GM12878 (cell line): ENCODE measurements around the gene REPIN1. TPM values are rescaled to one million over a fixed set of nuclear protein-coding genes. Genes with fewer than 3 reads are reported as not detected.

Experiments used
- BACH1 ChIP-seq: fragments of 450-650 bp; IDR thresholded peaks from 2 replicates; pipeline ENCODE4 v1.6.1; 2017; ENCODE audit warnings: mild to moderate bottlenecking, borderline replicate concordance
- CHD1 ChIP-seq: IDR thresholded peaks from 2 replicates; pipeline ENCODE4 v1.6.1; 2012; ENCODE audit warnings: low read depth, low read length, improper control_type of control experiment
- CHD4 ChIP-seq: fragments of 200-600 bp; sonication (generic); IDR thresholded peaks from 2 replicates; pipeline ENCODE4 v1.6.1; 2016; ENCODE audit warnings: mild to moderate bottlenecking
- ESRRA ChIP-seq: IDR thresholded peaks from 2 replicates; pipeline ENCODE4 v1.6.1; 2012; ENCODE audit warnings: mild to moderate bottlenecking, low read length, improper control_type of control experiment
- FOXM1 ChIP-seq: IDR thresholded peaks from 2 replicates; pipeline ENCODE4 v1.6.1; 2012; ENCODE audit warnings: low read depth, mild to moderate bottlenecking, inconsistent platforms, low read length, moderate library complexity
- HCFC1 ChIP-seq: fragments of 150-350 bp; IDR thresholded peaks from 2 replicates; pipeline ENCODE4 v1.6.1; 2014; ENCODE audit warnings: low read length
- IKZF1 ChIP-seq: fragments of 450-650 bp; conservative IDR thresholded peaks from 2 replicates; pipeline ENCODE4 v1.6.1; 2017; ENCODE audit warnings: antibody characterized with exemption, mild to moderate bottlenecking
- MEF2A ChIP-seq: IDR thresholded peaks from 2 replicates; pipeline ENCODE4 v1.6.1; 2011; ENCODE audit warnings: low read depth, mild to moderate bottlenecking, low read length, moderate library complexity; ENCODE audit not compliant: insufficient read depth
- MYB ChIP-seq: fragments of 150-350 bp; IDR thresholded peaks from 2 replicates; pipeline ENCODE4 v1.6.1; 2014; ENCODE audit warnings: mild to moderate bottlenecking, low read depth, low read length, borderline replicate concordance
- POLR2A ChIP-seq: IDR thresholded peaks from 2 replicates; pipeline ENCODE4 v1.6.1; 2011; ENCODE audit warnings: low read depth, mild to moderate bottlenecking, low read length
- POLR2AphosphoS5 ChIP-seq: IDR thresholded peaks from 2 replicates; pipeline ENCODE4 v1.6.1; 2011; ENCODE audit warnings: mild to moderate bottlenecking, low read length, inconsistent platforms
- RBBP5 ChIP-seq: fragments of 200-600 bp; sonication (generic); conservative IDR thresholded peaks from 2 replicates; pipeline ENCODE4 v1.6.1; 2016
- RCOR1 ChIP-seq: conservative IDR thresholded peaks from 2 replicates; pipeline ENCODE4 v1.6.1; 2012; ENCODE audit warnings: low read depth, low read length, improper control_type of control experiment
- RFX5 ChIP-seq: IDR thresholded peaks from 2 replicates; pipeline ENCODE4 v1.6.1; 2011; ENCODE audit warnings: low read depth, low read length, improper control_type of control experiment
- SIX5 ChIP-seq: IDR thresholded peaks from 2 replicates; pipeline ENCODE4 v1.6.1; 2011; ENCODE audit warnings: mild to moderate bottlenecking, low read depth, low read length, moderate library complexity; ENCODE audit not compliant: severe bottlenecking
- STAT1 ChIP-seq: fragments of 450-650 bp; conservative IDR thresholded peaks from 2 replicates; pipeline ENCODE4 v1.6.1; 2014; ENCODE audit warnings: antibody characterized with exemption, mild to moderate bottlenecking
- TAF1 ChIP-seq: IDR thresholded peaks from 2 replicates; pipeline ENCODE4 v1.6.1; 2011; ENCODE audit warnings: mild to moderate bottlenecking, low read depth, low read length, borderline replicate concordance
- WRNIP1 ChIP-seq: IDR thresholded peaks from 2 replicates; pipeline ENCODE4 v1.6.1; 2011; ENCODE audit warnings: low read depth, low read length, improper control_type of control experiment, borderline replicate concordance
- YY1 ChIP-seq: IDR thresholded peaks from 2 replicates; pipeline ENCODE4 v1.6.1; 2011; ENCODE audit warnings: low read depth, mild to moderate bottlenecking, low read length
- ZNF274 ChIP-seq: IDR thresholded peaks from one replicate; pipeline ENCODE4 v1.8.0; 2011; ENCODE audit not compliant: insufficient read length, insufficient read depth
- ZNF384 ChIP-seq: IDR thresholded peaks from 2 replicates; pipeline ENCODE4 v1.6.1; 2012; ENCODE audit warnings: low read depth, mild to moderate bottlenecking, low read length, improper control_type of control experiment, borderline replicate concordance
- polyA plus RNA-seq, 11 experiments: library from polyadenylated mRNA; depleted of rRNA in 4 of 11; unstranded in 6 of 11; stranded (reverse) in 5 of 11; fragments of >200 nt; fragmentation: Nextera tagmentation in 4 of 11; fragmentation: Illumina TruSeq in 1 of 11; extraction: Ambion mirVana in 4 of 11; extraction: Trizol in 1 of 11; gene quantifications; 1 replicate in 1 of 11; 2 replicates in 10 of 11; pipeline versions ENCODE4 v1.2.1 to v1.2.3, GENCODE V29; 2011 to 2016; ENCODE audit warnings: inconsistent platforms in 2 of 11, missing spikeins in 2 of 11, low read depth in 1 of 11
- total RNA-seq, 4 experiments: library from RNA; depleted of rRNA in 3 of 4; stranded (reverse); fragments of >200 nt in 3 of 4; fragmentation: Illumina TruSeq in 1 of 4; extraction: Trizol in 1 of 4; gene quantifications; 2 replicates each; pipeline versions ENCODE4 v1.2.1 to v1.2.3, GENCODE V29; 2013 to 2021
- TF ChIP-seq, protein P1 (sequence below): fragments of 450-650 bp; formaldehyde crosslinking; IDR thresholded peaks from 2 replicates; pipeline ENCODE4 v1.4.0; 2022; ENCODE audit warnings: mild to moderate bottlenecking, moderate library complexity
- TF ChIP-seq, protein P2 (sequence below): fragments of 450-650 bp; IDR thresholded peaks from 2 replicates; pipeline ENCODE4 v1.6.1; 2016; ENCODE audit warnings: mild to moderate bottlenecking
- TF ChIP-seq, protein P3 (sequence below): fragments of 450-650 bp; formaldehyde crosslinking; IDR thresholded peaks from 2 replicates; pipeline ENCODE4 v1.4.0; 2020; ENCODE audit warnings: mild to moderate bottlenecking, moderate library complexity

REPIN1 gene
- total and polyA plus RNA-seq, 10 of the 15 experiments (the other 5 are each of a cell fraction or from before 2014, with no cell fraction given): 5.1 to 172 (median 76.9) TPM

DNA sequence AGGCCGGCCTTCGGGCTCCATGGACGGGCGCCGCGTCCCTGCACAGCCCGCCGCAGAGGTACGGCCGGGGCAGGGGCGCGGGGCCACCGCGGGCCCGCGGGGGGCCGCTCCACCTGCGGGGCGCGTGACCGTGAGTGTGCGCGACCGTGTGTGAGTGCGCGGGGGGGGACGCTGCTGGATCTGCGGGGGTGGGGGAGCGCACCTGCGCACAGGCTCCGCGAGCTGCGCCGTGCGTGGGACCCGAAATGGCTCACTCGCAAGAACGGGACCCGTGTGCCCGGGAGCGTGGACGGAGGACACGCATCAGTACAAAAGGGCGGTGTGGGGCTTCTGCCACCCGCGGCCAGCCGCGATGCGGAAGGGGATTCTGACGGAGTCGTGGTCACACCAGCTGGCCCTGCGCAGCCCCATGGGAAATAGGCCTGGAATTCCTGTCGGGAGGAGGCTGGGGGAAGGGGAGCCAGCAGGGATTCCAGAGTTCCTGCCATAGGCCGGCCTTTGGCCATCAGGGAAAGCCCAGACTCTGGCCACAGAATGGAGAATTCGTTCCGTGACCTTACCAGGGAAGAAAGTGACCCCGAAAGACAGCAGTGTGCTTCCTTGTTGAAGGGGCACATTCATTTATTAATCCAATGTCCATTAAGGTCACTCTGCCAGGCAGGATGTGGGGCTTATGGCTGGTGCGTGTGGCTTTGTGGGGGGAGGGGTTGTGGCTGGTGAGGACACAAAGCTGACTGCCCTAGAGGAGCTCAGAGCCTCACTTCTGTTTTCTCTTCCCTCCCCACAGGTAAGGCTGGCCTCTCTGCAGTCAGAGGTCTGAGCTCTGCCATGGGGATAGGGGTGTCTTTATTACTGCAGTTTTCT is 494 bp downstream of the REPIN1 start (continued):
- no peak for TF ChIP-seq MEF2A
- TF ChIP-seq POLR2A: peak; percentile 73
- no peak for TF ChIP-seq MYB
- no peak for TF ChIP-seq RCOR1
- no peak for TF ChIP-seq STAT1
- TF ChIP-seq ESRRA: no peak
- TF ChIP-seq POLR2AphosphoS5: peak; percentile 86
- TF ChIP-seq TAF1: no peak; the same call in none of the 2 replicates
- TF ChIP-seq RBBP5: no peak
- TF ChIP-seq YY1: no peak
- TF ChIP-seq CHD1: peak; percentile 83; the same call in 1 of the 2 replicates
- TF ChIP-seq CHD4: no peak
- TF ChIP-seq HCFC1: 0 out of 2 replicates have a peak, but pooled peaks have one; percentile 4
- TF ChIP-seq FOXM1: no peak; the same call in 1 of the 2 replicates
- TF ChIP-seq, protein P1, sequence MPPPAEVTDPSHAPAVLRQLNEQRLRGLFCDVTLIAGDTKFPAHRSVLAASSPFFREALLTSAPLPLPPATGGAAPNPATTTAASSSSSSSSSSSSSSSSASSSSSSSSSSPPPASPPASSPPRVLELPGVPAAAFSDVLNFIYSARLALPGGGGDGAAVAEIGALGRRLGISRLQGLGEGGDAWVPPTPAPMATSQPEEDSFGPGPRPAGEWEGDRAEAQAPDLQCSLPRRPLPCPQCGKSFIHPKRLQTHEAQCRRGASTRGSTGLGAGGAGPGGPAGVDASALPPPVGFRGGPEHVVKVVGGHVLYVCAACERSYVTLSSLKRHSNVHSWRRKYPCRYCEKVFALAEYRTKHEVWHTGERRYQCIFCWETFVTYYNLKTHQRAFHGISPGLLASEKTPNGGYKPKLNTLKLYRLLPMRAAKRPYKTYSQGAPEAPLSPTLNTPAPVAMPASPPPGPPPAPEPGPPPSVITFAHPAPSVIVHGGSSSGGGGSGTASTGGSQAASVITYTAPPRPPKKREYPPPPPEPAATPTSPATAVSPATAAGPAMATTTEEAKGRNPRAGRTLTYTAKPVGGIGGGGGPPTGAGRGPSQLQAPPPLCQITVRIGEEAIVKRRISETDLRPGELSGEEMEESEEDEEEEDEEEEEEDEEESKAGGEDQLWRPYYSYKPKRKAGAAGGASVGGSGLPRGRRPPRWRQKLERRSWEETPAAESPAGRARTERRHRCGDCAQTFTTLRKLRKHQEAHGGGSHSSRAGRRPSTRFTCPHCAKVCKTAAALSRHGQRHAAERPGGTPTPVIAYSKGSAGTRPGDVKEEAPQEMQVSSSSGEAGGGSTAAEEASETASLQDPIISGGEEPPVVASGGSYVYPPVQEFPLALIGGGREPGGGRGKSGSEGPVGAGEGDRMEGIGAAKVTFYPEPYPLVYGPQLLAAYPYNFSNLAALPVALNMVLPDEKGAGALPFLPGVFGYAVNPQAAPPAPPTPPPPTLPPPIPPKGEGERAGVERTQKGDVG (CRISPR knock-in tag): no peak
- peak; percentile 33 for TF ChIP-seq IKZF1
- TF ChIP-seq, protein P2, sequence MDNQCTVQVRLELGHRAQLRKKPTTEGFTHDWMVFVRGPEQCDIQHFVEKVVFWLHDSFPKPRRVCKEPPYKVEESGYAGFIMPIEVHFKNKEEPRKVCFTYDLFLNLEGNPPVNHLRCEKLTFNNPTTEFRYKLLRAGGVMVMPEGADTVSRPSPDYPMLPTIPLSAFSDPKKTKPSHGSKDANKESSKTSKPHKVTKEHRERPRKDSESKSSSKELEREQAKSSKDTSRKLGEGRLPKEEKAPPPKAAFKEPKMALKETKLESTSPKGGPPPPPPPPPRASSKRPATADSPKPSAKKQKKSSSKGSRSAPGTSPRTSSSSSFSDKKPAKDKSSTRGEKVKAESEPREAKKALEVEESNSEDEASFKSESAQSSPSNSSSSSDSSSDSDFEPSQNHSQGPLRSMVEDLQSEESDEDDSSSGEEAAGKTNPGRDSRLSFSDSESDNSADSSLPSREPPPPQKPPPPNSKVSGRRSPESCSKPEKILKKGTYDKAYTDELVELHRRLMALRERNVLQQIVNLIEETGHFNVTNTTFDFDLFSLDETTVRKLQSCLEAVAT: peak; percentile 90
- no peak for TF ChIP-seq ZNF274
- no peak for TF ChIP-seq RFX5
- no peak for TF ChIP-seq SIX5
- TF ChIP-seq WRNIP1: peak; percentile 72; the same call in 1 of the 2 replicates
- TF ChIP-seq, protein P3, sequence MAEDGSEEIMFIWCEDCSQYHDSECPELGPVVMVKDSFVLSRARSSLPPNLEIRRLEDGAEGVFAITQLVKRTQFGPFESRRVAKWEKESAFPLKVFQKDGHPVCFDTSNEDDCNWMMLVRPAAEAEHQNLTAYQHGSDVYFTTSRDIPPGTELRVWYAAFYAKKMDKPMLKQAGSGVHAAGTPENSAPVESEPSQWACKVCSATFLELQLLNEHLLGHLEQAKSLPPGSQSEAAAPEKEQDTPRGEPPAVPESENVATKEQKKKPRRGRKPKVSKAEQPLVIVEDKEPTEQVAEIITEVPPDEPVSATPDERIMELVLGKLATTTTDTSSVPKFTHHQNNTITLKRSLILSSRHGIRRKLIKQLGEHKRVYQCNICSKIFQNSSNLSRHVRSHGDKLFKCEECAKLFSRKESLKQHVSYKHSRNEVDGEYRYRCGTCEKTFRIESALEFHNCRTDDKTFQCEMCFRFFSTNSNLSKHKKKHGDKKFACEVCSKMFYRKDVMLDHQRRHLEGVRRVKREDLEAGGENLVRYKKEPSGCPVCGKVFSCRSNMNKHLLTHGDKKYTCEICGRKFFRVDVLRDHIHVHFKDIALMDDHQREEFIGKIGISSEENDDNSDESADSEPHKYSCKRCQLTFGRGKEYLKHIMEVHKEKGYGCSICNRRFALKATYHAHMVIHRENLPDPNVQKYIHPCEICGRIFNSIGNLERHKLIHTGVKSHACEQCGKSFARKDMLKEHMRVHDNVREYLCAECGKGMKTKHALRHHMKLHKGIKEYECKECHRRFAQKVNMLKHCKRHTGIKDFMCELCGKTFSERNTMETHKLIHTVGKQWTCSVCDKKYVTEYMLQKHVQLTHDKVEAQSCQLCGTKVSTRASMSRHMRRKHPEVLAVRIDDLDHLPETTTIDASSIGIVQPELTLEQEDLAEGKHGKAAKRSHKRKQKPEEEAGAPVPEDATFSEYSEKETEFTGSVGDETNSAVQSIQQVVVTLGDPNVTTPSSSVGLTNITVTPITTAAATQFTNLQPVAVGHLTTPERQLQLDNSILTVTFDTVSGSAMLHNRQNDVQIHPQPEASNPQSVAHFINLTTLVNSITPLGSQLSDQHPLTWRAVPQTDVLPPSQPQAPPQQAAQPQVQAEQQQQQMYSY: no peak
- TF ChIP-seq ZNF384: no peak
- peak; percentile 85; the same call in 1 of the 2 replicates for TF ChIP-seq BACH1
